D341Med (cell line): ENCODE results near the gene PPP2R1B.

Experiments
- DNase-seq: peaks from one replicate; pipeline ENCODE4 v3.0.0; 2012; ENCODE audit warnings: low spot score

The PPP2R1B gene

DNA sequence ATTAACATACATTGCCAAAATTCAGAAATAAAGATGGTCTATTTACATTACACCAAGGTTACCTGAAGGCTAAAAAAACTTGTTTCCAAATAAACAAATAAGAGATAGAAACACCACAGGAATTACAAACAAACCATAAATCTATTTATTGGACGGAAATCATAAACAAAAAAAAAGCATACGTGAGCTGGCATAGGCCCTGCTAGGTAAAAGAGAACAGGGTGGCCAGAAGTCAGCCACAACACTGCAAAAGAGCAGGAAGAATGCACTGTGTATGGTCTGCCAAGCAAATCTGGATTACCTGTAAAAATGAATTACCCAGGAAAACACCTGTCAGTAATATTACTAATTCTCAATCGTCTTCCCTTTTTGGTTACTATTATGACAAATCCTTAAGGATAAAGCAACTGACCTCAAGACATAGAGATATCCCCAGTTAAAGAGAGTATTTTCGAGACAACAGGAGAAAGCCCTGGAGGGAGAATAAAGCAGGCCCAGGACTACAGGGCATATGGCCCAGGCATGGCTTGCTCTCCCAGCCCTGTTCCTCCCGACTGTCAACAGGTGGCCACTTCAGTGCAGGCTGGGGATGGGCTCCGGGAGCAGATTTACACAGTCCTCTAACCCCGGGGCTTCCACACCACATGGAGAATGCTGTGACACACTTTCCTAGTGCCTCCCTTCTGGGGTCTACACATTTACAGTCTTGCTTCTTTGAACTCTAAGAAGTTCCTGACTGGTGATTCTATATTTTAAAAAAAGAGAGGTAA is 18.0 kb downstream of the PPP2R1B start:
- no peak for DNase-seq

DNA sequence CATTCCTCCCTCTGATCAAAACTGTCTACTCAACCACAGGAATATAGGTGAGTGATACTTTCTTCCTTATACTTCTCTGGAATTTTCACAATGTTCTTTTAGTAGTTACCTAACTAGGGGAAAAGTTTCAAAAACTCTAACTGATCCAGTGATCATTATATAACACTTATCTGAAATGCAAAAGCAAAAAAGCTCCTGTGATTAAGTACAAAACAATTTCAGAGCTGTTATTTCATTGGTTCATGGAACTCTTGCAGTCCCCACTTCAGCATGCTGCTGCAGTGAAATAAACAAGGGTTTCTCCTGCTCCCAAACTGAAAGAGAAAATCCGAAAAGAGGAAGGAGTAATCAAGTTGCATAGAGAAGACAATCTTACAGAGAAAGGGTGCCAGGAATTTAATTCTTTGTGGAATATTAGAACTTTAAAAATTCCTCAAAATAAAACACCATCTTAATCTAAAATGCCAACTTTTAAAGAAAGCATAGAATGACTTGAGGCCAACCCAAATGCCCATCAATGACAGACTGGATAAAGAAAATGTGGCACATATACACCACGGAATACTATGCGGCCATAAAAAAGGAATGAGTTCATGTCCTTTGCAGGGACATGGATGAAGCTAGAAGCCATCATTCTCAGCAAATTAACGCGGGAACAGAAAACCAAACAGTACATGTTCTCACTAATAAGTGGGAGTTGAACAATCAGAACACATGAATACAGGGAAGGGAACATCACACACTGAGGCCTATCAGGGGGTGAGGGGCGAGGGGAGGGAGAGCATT is 20.3 kb downstream of the PPP2R1B start:
- DNase-seq, result no peak

DNA sequence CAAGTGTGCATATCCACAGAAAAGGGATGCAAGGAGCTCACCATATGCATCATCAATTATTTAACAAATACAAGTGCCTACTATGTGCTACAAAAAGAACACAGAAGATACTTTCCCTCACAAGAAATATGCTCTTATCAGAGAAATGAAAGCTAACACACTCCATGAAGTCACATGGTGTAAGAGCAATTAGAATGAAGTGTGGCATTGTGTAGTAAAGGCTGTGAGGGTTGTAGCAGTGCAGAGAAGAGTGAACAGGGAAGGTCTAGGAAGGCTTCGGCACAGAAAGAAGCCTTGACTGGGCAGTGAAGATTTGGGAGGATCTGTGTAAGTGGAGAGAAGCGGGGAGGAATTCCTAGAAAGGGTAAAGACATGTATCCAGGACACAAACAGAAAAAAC is 22.5 kb downstream of the PPP2R1B start:
- DNase-seq, result no peak

DNA sequence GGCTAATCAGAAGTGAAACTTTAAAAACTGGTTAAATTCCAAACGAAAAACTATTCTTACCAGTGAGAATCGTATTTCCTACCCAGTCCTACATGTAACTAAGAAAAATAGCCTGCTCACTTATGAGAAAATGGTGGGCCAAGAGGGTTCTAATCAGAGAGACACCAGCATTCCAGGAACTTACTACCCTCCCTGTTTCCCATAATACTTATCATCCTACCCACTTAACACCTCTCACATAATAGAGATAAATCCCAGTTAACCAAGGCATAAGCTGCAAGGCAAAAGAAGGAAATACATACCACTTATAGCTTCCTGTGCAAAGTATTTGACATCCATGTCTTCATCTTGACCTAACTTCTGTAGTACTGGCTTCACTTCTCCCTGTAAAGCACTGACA is 24.4 kb downstream of the PPP2R1B start:
- DNase-seq, result no peak

DNA sequence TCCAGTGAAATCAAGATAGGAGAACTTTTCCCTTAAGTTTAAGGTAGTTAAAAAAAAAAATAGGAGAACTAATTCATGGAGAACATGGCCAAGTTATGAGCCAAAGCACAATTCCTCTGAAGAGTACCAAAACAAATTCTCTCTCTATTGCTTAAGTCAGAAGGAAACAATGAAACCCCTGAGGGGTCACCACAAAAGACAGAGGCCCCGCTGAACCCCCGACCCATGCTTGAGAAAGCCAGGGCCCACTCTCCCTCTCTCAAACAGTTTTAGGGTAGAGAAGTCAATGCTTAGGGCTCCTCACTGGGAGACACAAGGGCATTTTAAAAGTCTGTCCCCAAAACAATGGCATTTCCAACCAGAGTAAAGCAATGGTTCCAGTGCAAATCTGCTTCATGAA is 26.9 kb downstream of the PPP2R1B start:
- DNase-seq, result no peak

- DNase-seq, result no peak
Measured at GRCh38 chr11:111737444-111738210, 28.6 kb downstream of the PPP2R1B start.

GRCh38 chr11:111736621-111737443 is 29.4 kb downstream of the PPP2R1B start:
- DNase-seq, result no peak

GRCh38 chr11:111736181-111736590 is 30.0 kb downstream of the PPP2R1B start:
- DNase-seq, result no peak

DNA sequence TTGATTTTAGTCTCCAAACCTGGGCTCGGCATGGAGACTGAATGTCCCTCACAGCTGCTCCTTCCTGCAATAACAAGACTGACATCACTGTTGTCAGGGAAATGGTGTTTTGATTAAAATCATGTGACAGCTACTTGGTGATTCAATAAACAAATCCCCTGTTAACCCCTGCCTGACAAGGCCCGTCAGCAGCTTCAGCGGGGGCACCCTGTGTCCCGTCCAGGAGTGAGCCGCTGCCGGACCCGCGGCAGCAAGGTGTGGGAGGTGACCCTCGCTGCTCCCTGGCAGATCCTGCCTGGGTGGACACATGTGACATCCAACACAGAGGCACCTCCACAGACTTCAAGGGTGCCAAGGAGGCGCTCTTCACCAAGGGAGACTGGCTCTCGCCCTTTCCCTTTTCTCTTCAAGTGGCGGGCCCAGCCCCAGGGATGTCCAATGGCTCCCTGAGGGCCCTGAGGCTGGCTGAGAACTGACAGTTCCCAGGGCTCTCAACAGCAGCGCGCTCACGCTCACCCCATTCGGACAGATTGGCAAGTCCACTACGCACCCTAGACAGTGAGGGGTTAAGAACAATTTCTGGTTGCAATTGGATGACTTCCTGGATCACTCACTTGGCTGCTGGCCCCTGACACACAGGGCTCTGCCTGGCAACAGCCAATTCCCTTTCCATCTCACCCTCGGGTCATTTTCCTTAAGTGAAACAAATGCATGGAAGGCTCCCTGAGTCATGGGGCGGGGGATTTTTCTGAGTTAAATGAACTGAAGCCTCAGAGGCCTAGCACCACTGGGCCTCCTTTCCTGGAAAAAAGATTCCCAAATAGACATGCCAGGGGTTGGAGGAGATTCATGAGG is 30.7 kb downstream of the PPP2R1B start:
- no peak for DNase-seq

- no peak for DNase-seq
Measured at GRCh38 chr11:111734954-111735261, 31.3 kb downstream of the PPP2R1B start.

DNA sequence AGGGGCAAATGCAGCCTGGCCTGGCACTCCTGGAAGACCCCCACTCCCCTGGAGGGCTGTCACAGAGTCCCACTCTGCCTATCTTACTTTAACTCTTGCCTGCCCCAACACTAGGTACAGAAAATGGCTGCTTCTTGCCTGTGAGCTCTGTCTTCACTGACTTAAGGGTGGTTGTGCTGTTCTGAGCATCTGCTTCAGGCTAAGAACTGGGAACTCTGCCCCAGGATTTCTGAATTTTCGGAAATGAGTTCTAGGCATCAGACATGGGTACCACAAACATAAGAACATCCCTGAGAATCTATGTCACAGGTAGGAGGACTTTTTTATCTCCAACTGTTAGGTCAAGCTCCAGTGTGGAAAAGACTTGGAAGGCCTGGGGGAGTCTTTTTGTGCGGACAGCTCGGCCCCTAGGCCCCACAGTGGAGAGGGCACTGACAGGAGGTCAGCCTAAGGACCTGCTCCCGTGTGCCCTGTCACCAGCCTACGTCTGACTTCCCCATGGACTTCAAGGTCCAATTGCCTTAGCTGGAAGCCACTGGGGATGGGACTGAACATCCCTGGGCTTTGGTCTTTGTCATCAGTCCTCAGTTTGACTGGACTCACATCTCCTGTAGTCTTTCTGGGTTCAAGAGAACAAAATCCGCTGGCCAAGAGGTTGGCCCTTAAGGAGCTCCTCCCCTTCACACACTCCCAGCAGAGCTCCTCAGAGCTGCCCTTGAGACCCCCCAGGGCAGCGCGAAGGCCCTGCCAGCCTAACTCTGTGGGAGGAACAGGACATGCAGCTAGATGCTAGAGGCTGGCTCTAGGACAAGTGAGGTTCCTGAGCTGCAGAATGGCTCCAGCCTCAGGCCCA is 31.9 kb downstream of the PPP2R1B start:
- DNase-seq, result no peak

GRCh38 chr11:111733611-111734088 is 32.5 kb downstream of the PPP2R1B start:
- no peak for DNase-seq

DNA sequence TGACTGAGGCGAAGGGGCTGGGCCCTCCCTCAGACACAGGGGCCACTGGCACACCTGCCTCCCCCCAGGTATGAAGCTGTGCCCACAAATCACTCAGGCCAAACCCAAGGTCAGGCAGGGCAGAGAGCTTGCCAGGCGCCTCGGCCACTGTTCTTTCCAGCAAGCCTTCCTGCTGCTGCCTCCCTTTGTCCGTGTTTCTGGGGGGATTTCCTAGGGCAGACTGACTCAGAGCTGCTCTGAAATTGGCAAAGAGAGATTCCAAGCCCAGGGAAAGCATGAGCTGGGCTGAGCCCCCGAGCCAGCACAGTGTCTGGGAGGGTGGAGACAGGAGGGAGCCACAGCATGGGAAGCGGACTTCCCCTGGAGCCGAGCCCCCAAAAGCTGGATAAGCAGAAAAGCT is 33.2 kb downstream of the PPP2R1B start:
- DNase-seq, result no peak

DNA sequence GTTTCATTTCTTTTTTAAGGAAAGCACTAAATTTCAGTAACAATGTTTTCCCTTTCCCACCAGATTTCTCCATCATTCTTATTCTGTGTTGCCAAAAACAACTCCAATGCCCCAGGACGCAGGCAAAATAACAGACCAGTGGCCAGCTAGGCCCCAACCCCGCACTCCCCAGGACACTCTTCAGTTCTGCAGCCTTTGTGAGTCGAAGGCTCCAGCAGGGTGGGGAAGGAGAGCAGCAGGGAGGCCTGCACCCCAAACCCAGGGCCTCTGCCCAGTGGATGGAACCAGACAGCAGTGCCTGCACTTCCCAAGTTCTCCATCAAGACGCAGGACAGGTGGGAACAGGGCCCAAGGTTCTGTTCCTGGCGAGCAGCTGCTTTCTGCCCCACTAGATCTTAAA is 34.4 kb downstream of the PPP2R1B start:
- no peak for DNase-seq

GRCh38 chr11:111730871-111731591 is 35.2 kb downstream of the PPP2R1B start:
- no peak for DNase-seq

GRCh38 chr11:111729831-111730311 is 36.3 kb downstream of the PPP2R1B start:
- no peak for DNase-seq

DNA sequence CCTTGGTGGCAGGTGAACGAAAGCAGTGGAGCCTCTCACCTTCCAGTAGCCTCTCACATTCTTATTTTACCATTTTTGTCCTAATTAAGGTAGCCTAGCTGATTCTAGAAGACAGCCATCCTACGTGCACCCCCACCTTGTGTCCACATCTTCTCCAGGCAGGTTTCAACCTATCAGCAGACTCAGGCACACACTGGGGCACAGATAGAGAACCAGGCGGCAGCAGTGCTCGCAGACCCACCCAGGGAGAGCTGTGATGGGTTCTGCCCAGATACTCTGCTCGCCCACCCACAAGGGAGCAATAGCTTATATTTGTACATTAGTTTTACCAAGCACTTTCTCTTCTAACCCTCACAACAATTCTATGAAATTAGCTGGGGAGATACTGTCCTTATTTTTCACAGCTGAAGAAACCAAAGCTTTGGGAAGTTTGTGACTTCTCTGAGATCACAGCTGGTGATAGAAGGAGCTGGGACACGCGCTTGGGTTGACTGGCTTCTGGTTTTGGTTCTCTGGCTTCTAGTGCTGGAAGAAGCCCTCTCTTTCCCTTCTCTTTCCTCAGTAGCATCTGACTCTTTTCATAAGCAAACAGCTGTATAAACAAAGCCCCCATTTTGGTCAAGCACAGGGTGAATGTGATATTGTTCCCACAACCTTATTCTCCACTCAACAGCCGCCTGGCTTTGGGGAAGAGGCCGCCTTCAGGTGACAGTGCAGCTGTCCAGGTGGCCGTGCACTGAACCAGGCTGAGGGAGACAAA is 36.9 kb downstream of the PPP2R1B start:
- DNase-seq, result no peak

DNA sequence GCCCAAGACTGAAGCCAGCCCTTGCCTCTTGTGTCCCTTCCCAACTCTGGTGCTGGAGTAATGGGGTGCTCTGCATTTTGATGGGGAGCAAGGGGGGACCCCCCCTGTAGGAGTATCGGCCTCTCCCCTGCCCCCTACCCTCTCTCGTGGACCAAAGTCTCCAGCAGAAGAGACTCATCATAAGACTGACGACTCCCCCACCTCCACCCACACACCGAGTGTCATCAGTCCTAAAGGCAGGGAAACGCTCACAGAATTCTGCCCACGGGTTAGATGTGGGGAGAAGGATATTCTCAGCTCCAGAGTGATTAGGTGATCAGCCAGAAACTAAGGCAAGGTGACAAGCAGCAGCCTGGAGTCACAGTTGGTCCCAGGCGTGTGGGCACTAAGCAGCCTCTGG is 38.8 kb downstream of the PPP2R1B start:
- no peak for DNase-seq
